Kidney epithelial cell (primary cell): ENCODE measurements around the gene OR10A4. TPM values are rescaled to one million over a fixed set of nuclear protein-coding genes. Genes with fewer than 3 reads are reported as not detected.

Experiments used
- DNase-seq: peaks from one replicate; pipeline ENCODE4 v3.0.0-alpha.2; 2010; ENCODE audit warnings: low read depth
- H3K27me3 ChIP-seq: 2 replicates; pipeline ENCODE4 v1.6.0; 2011; ENCODE audit warnings: low read length; ENCODE audit not compliant: control insufficient read depth, insufficient read depth
- H3K36me3 ChIP-seq: 2 replicates; pipeline ENCODE4 v1.5.1; 2011; ENCODE audit warnings: low read length; ENCODE audit not compliant: control insufficient read depth, insufficient read depth
- H3K4me3 ChIP-seq: 2 replicates; pipeline ENCODE4 v1.5.1; 2011; ENCODE audit warnings: low read depth, mild to moderate bottlenecking, control low read depth, low read length
- total RNA-seq: library from RNA; depleted of rRNA; stranded (reverse); fragments of >200 nt; gene quantifications from 2 replicates; pipeline ENCODE4 v1.2.3, GENCODE V29; 2015
- TF ChIP-seq, protein P1 (sequence below): IDR thresholded peaks from 2 replicates; pipeline ENCODE4 v1.5.1; 2011; ENCODE audit warnings: mild to moderate bottlenecking, moderate library complexity, low read length, control low read depth, inconsistent platforms; ENCODE audit not compliant: insufficient read depth, poor library complexity, severe bottlenecking

The OR10A4 gene
- total RNA-seq, 1 donor from 2014 or later: not detected

DNA sequence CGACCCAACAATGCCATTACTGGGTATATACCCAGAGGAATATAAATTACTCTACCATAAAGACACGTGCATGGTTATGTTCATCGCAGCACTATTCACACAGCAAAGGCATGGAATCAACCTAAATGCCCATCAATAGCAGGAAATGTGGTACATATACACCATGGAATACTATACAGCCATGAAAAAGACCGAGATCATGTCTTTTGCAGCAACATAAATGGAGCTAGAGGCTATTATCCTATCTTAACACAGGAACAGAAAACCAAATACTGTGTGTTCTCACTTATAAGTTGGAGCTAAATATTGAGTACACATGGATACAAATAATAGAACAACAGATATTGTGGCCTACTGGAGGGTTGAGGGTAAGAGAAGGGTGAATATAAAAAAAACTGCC, 12.4 kb downstream of the OR10A4 start:
- DNase-seq: no peak
- no peak overlapping the region for H3K4me3 ChIP-seq
- H3K36me3 ChIP-seq: no peaks in the 10 kb centered on the region
- no peaks in the 10 kb centered on the region for H3K27me3 ChIP-seq
- TF ChIP-seq, protein P1, sequence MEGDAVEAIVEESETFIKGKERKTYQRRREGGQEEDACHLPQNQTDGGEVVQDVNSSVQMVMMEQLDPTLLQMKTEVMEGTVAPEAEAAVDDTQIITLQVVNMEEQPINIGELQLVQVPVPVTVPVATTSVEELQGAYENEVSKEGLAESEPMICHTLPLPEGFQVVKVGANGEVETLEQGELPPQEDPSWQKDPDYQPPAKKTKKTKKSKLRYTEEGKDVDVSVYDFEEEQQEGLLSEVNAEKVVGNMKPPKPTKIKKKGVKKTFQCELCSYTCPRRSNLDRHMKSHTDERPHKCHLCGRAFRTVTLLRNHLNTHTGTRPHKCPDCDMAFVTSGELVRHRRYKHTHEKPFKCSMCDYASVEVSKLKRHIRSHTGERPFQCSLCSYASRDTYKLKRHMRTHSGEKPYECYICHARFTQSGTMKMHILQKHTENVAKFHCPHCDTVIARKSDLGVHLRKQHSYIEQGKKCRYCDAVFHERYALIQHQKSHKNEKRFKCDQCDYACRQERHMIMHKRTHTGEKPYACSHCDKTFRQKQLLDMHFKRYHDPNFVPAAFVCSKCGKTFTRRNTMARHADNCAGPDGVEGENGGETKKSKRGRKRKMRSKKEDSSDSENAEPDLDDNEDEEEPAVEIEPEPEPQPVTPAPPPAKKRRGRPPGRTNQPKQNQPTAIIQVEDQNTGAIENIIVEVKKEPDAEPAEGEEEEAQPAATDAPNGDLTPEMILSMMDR: no peak

DNA sequence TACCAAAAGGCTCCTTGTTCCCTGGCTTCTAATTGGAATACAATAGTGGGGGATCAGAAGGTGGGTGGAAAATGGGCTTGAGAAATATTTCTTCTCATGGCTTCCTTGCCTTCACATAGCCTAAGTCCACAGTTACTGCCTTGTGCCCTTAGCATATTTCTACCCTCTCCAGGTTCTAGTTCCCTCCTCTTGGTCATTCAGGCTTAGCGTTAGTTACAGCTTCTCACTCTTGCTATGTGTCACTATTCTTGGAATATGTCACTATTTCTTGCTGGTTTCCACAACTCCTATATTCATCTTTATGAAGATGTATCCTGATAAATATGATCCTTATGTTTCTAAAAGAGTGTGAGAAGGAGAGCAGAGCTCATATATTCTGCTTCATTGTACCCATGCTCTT, 13.4 kb downstream of the OR10A4 start:
- no peak overlapping the region for H3K4me3 ChIP-seq
- no peak for DNase-seq
- H3K27me3 ChIP-seq: no peaks in the 10 kb centered on the region
- no peaks in the 10 kb centered on the region for H3K36me3 ChIP-seq
- TF ChIP-seq, protein P1: no peak

DNA sequence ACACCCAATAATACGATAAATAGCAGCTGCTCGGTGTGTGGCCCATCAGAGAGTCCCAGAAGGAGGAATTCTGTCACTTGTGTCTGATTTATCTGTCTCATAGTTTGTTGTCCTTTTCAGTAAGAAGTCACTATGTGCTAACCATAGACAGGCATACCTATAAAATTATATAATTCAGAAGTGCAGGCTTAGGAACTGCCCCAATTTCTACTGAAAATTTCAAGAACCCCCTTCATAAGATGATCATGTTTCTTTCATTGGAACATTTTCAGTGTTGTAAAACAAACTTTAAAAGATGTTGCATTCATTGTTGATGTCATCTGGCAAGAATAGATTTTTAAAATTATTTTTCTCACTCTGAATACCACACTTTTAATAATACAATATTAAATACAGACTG, 16.0 kb downstream of the OR10A4 start, which contains the start of gene OR2D2:
Gene OR2D2, minus strand, starts transcription at position 101 of the 400 bp plus-strand sequence. Its CDS starts 0 bp downstream, at position 101.
- Histone ChIP-seq H3K4me3 (no peak within 1 kb of the TSS), H3K27me3 (no peaks in the 10 kb centered on the region), H3K36me3 (no peaks in the 10 kb centered on the region)
- TF ChIP-seq, protein P1: no peak
- no peak for DNase-seq

DNA sequence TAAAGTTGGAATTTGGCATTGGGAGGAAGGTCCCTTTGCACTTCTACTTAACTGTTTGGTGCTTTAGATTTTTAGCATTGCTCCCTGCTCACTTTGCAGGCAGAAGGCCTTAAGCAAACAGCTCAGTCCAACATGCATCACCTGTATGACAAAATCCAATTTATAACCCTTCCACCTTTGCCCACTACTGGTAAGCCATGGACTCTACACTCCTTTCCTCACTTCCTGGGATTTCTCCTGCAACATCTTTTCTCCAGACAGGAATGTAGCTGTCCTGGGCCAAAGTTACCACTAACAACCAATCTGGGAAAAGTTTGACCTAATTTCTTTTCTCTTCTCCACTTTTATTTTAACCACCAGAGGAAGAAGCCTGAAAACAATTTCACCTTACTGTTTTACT, 17.7 kb downstream of the OR10A4 start:
- Histone ChIP-seq H3K4me3 (no peak overlapping the region), H3K36me3 (no peaks in the 10 kb centered on the region), H3K27me3 (no peaks in the 10 kb centered on the region)
- DNase-seq: no peak
- TF ChIP-seq, protein P1: no peak

DNA sequence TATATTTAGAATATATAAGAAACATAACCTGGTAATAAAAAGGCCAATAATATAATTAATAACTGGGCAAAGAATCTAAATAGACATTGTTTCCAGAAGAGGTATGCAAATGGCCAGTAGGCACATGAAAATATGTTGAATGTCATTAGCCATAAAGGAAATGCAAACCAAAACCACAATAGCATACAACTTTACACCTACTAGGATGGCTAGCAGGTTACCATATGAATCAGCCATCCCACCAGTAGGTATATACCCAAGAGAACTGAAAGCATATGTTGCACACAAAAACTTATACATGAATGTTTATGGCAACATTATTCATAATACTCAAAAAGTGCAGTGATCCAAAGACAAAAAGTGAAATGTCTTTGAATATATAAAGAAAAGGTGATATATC, 18.6 kb downstream of the OR10A4 start:
- DNase-seq: no peak
- TF ChIP-seq, protein P1: no peak
- Histone ChIP-seq H3K4me3 (no peak overlapping the region), H3K27me3 (no peaks in the 10 kb centered on the region), H3K36me3 (no peaks in the 10 kb centered on the region)

DNA sequence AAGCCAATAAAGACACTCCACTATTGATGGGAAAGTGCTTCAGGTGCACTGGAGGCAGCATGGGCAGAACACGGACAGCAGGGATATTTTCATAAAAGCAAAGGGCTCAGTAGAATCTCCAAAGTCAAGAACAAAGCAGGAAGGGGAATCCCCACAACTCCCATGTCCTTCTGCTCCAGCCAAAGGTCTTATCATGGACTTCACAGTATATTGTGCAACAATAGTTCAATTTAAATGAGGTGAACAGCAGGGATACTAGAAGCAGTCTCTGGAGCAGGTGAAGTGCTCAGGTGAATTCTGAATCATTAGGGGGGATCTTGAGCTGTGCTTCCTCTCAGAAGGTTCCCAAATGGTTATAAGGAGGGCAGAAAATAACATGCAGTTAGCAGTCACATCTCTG, 22.5 kb downstream of the OR10A4 start:
- TF ChIP-seq, protein P1: no peak
- H3K36me3 ChIP-seq: no peaks in the 10 kb centered on the region
- no peak overlapping the region for H3K4me3 ChIP-seq
- no peaks in the 10 kb centered on the region for H3K27me3 ChIP-seq
- DNase-seq: no peak
